H1 (cell line): Measurements from ENCODE around the gene TRIM73. TPM values are rescaled to one million over a fixed set of nuclear protein-coding genes. Genes with fewer than 3 reads are reported as not detected.
"Not testable (repeated sequence)": the region's sequence is repeated elsewhere in the genome, so short reads cannot be mapped to it uniquely, and the experiment has no call there.

Experiments used
- CTCF ChIA-PET: fragments of 300-600 bp; sonication (Branson Sonifier 250); formaldehyde crosslinking; loops from one replicate; lab custom pipeline; 2021; ENCODE audit not compliant: partially characterized antibody; lab: Charles Lee
- POLR2A ChIA-PET: fragments of 300-600 bp; sonication (Branson Sonifier 250); formaldehyde crosslinking; loops from one replicate; lab custom pipeline; 2021; ENCODE audit warnings: inconsistent platforms; ENCODE audit not compliant: partially characterized antibody; lab: Charles Lee
- DNase-seq, 2 experiments: peaks; one replicate each; pipeline versions ENCODE4 v3.0.0 to v3.0.0-alpha.2; 2010 to 2022; ENCODE audit warnings: low spot score in 2 of 2, low read depth in 1 of 2, mixed read lengths in 1 of 2
- FAIRE-seq: peaks from 2 replicates; lab custom pipeline; 2011; peaks lifted over from hg19 to GRCh38; lab: Jason Lieb, UNC
- H2AFZ ChIP-seq: 2 replicates; pipeline ENCODE4 v1.8.1; 2012; ENCODE audit warnings: low read length, inconsistent platforms
- H2AK5ac ChIP-seq: 2 replicates; pipeline ENCODE4 v1.6.1; 2013; ENCODE audit warnings: low read depth, low read length
- H2BK120ac ChIP-seq: replicated peaks from 2 replicates; pipeline ENCODE3; 2013; ENCODE audit warnings: low read depth, low read length, inconsistent platforms
- H2BK12ac ChIP-seq: 2 replicates; pipeline ENCODE4 v1.6.1; 2013; ENCODE audit warnings: low read depth, low read length
- H2BK15ac ChIP-seq: 2 replicates; pipeline ENCODE4 v1.6.1; 2013; ENCODE audit warnings: low read length
- H2BK20ac ChIP-seq: 2 replicates; pipeline ENCODE4 v1.6.1; 2013; ENCODE audit warnings: low read length
- H2BK5ac ChIP-seq: 2 replicates; pipeline ENCODE4 v1.6.1; 2013; ENCODE audit warnings: low read depth, low read length
- H3K14ac ChIP-seq: 2 replicates; pipeline ENCODE4 v1.6.1; 2013; ENCODE audit warnings: inconsistent platforms; ENCODE audit not compliant: insufficient read length
- H3K18ac ChIP-seq: 2 replicates; pipeline ENCODE4 v1.6.1; 2013; ENCODE audit warnings: low read length; ENCODE audit errors: extremely low read depth
- H3K23ac ChIP-seq: 2 replicates; pipeline ENCODE4 v1.6.1; 2013; ENCODE audit warnings: inconsistent platforms; ENCODE audit not compliant: insufficient read length
- H3K23me2 ChIP-seq: 2 replicates; pipeline ENCODE4 v1.6.1; 2013; ENCODE audit warnings: low read depth, low read length
- H3K27ac ChIP-seq: 2 replicates; pipeline ENCODE4 v1.6.1; 2011; ENCODE audit warnings: low read depth, low read length, inconsistent platforms
- H3K27me3 ChIP-seq, 4 experiments: replicated peaks in 1 of 4; 1 replicate in 1 of 4; 2 replicates in 3 of 4; pipeline versions ENCODE4 v1.6.1 to v1.8.1; 2011 to 2013; ENCODE audit warnings: low read length in 3 of 4, mild to moderate bottlenecking in 3 of 4, inconsistent platforms in 2 of 4, mixed read lengths in 2 of 4, moderate library complexity in 1 of 4; ENCODE audit not compliant: control insufficient read depth in 3 of 4, insufficient read depth in 3 of 4; ENCODE audit errors: extremely low read depth in 1 of 4
- H3K36me3 ChIP-seq, 4 experiments: 2 replicates each; pipeline versions ENCODE4 v1.6.1 to v1.8.1; 2011 to 2013; ENCODE audit warnings: mild to moderate bottlenecking in 4 of 4, low read length in 3 of 4, moderate library complexity in 2 of 4, control low read depth in 1 of 4, inconsistent platforms in 1 of 4; ENCODE audit not compliant: insufficient read depth in 4 of 4, control insufficient read depth in 2 of 4
- H3K4ac ChIP-seq: replicated peaks from 2 replicates; pipeline ENCODE3; 2013; ENCODE audit warnings: low read length, low read depth, mixed read lengths, inconsistent platforms; ENCODE audit not compliant: insufficient read length
- H3K4me1 ChIP-seq, 4 experiments: replicated peaks in 1 of 4; 1 replicate in 1 of 4; 2 replicates in 3 of 4; pipeline versions ENCODE4 v1.6.1 to v1.8.1; 2011 to 2013; ENCODE audit warnings: low read length in 3 of 4, inconsistent platforms in 2 of 4, mixed read lengths in 1 of 4; ENCODE audit not compliant: insufficient read depth in 4 of 4, control insufficient read depth in 3 of 4
- H3K4me2 ChIP-seq, 2 experiments: 2 replicates each; pipeline versions ENCODE4 v1.6.1 to v1.8.1; 2011 to 2013; ENCODE audit warnings: low read depth in 2 of 2, low read length in 2 of 2, control low read depth in 1 of 2, inconsistent platforms in 1 of 2, mild to moderate bottlenecking in 1 of 2; ENCODE audit not compliant: insufficient read depth in 1 of 2
- H3K4me3 ChIP-seq, 4 experiments: fragments of 200-600, 300-600 bp in 1 of 4; sonication (generic), shearing (Covaris generic), sonication (Bioruptor Twin) in 1 of 4; 2 replicates each; pipeline versions ENCODE4 v1.5.1 to v1.8.1; 2011 to 2016; ENCODE audit warnings: low read length in 4 of 4, low read depth in 3 of 4, control low read depth in 2 of 4, inconsistent platforms in 2 of 4, mild to moderate bottlenecking in 2 of 4, mixed read lengths in 1 of 4, moderate library complexity in 1 of 4; ENCODE audit not compliant: insufficient read depth in 2 of 4; ENCODE audit errors: extremely low read depth in 1 of 4
- H3K56ac ChIP-seq: replicated peaks from 2 replicates; pipeline ENCODE3; 2013; ENCODE audit warnings: low read depth, mild to moderate bottlenecking, mixed read lengths, low read length, inconsistent platforms; ENCODE audit not compliant: insufficient read length
- H3K79me1 ChIP-seq: 2 replicates; pipeline ENCODE4 v1.6.1; 2013; ENCODE audit warnings: low read depth, low read length, control low read depth
- H3K79me2 ChIP-seq, 2 experiments: 2 replicates each; pipeline versions ENCODE4 v1.6.1 to v1.8.1; 2012 to 2013; ENCODE audit warnings: low read length in 2 of 2, mild to moderate bottlenecking in 2 of 2, inconsistent platforms in 1 of 2; ENCODE audit not compliant: insufficient read depth in 2 of 2, control insufficient read depth in 1 of 2
- H3K9ac ChIP-seq, 4 experiments: replicated peaks in 1 of 4; 1 replicate in 1 of 4; 2 replicates in 3 of 4; pipeline versions ENCODE4 v1.6.1 to v1.8.1; 2011 to 2013; ENCODE audit warnings: low read depth in 3 of 4, low read length in 3 of 4, control low read depth in 2 of 4, mild to moderate bottlenecking in 2 of 4, moderate library complexity in 2 of 4, inconsistent platforms in 1 of 4; ENCODE audit errors: extremely low read depth in 1 of 4
- H3K9me3 ChIP-seq, 2 experiments: 2 replicates each; pipeline versions ENCODE4 v1.6.1 to v1.8.1; 2012 to 2013; ENCODE audit warnings: mild to moderate bottlenecking in 2 of 2, moderate library complexity in 2 of 2, control low read depth in 1 of 2, inconsistent platforms in 1 of 2, low read depth in 1 of 2, low read length in 1 of 2, mixed read lengths in 1 of 2; ENCODE audit not compliant: insufficient read depth in 2 of 2
- H4K20me1 ChIP-seq, 2 experiments: replicated peaks in 1 of 2; 2 replicates each; pipeline versions ENCODE3 to v1.8.1; 2011 to 2013; ENCODE audit warnings: inconsistent platforms in 2 of 2, low read length in 2 of 2, mild to moderate bottlenecking in 1 of 2; ENCODE audit not compliant: insufficient read depth in 2 of 2, control insufficient read depth in 1 of 2
- H4K5ac ChIP-seq: 2 replicates; pipeline ENCODE4 v1.6.1; 2013; ENCODE audit warnings: low read length, low read depth, mixed read lengths, inconsistent platforms; ENCODE audit not compliant: insufficient read length
- H4K8ac ChIP-seq: 2 replicates; pipeline ENCODE4 v1.8.0; 2013; ENCODE audit warnings: mild to moderate bottlenecking, moderate library complexity, low read length, inconsistent platforms; ENCODE audit not compliant: insufficient read depth; ENCODE audit errors: extremely low read depth
- H4K91ac ChIP-seq: replicated peaks from 2 replicates; pipeline ENCODE3; 2013; ENCODE audit warnings: low read length, mixed read lengths, inconsistent platforms; ENCODE audit not compliant: insufficient read length
- WGBS, 2 experiments: shearing (Covaris generic) in 1 of 2; methylation state at CpG; one replicate each; pipeline versions ENCODE4 v1.1.6 to v1.1.7; 2013 to 2015; ENCODE audit warnings: low lambda C conversion rate in 2 of 2, mixed read lengths in 2 of 2, inconsistent platforms in 1 of 2, low coverage in 1 of 2, missing lambda C conversion rate in 1 of 2; ENCODE audit not compliant: insufficient replicate concordance in 2 of 2, insufficient coverage in 1 of 2, insufficient read length in 1 of 2; ENCODE audit errors: extremely low coverage in 1 of 2, missing lambda C conversion rate in 1 of 2; 5-methylcytosine and 5-hydroxymethylcytosine counted together
- polyA plus RNA-seq, 7 experiments: library from polyadenylated mRNA; depleted of rRNA in 3 of 7; stranded (reverse) in 5 of 7; unstranded in 2 of 7; fragments of >200 nt in 5 of 7; fragments of 200-250 nt in 2 of 7; gene quantifications; 1 replicate in 5 of 7; 2 replicates in 1 of 7; 4 replicates in 1 of 7; pipeline versions ENCODE4 v1.2.1 to v1.2.3, GENCODE V29; 2011 to 2013; ENCODE audit warnings: missing spikeins in 2 of 7, mixed read lengths in 2 of 7
- total RNA-seq: library from RNA; stranded (reverse); fragmentation: NEBNext Ultra II Directional; extraction: Animal tissue kit (Norgen Biotek cat#: 25700); gene quantifications from 2 replicates; pipeline ENCODE4 v1.2.1, GENCODE V29; 2021

The TRIM73 gene
- total and polyA plus RNA-seq, 2 of the 8 experiments (the other 6 are each of a cell fraction or from before 2014, with no cell fraction given), result 0.73 to 1.0 TPM

- H3K79me1 ChIP-seq, H2AFZ ChIP-seq, H3K18ac ChIP-seq, H2BK20ac ChIP-seq, H3K23ac ChIP-seq, H3K23me2 ChIP-seq, H3K56ac ChIP-seq, H4K5ac ChIP-seq, H3K9me3 ChIP-seq, H3K4me2 ChIP-seq, H4K91ac ChIP-seq, H3K79me2 ChIP-seq, H2AK5ac ChIP-seq, H3K27me3 ChIP-seq, H4K8ac ChIP-seq, H2BK120ac ChIP-seq, H4K20me1 ChIP-seq, H2BK5ac ChIP-seq, H3K27ac ChIP-seq, POLR2A ChIA-PET, H3K4ac ChIP-seq, FAIRE-seq, H3K14ac ChIP-seq, H2BK12ac ChIP-seq, H3K36me3 ChIP-seq, CTCF ChIA-PET, H3K9ac ChIP-seq, H2BK15ac ChIP-seq, H3K4me1 ChIP-seq: not testable (repeated sequence)
- no CpG with 5 or more reads among the region's 29 CpGs for WGBS, 2 experiments
- peak in 1 of 2 experiments; percentile 40 for DNase-seq
- peak overlapping the region in 1 of 4 experiments; percentile 45; a peak in 1 of 8 replicates for H3K4me3 ChIP-seq
Observed at GRCh38 chr7:75359542-75359848, 35.9 kb upstream of the TRIM73 start.

DNA sequence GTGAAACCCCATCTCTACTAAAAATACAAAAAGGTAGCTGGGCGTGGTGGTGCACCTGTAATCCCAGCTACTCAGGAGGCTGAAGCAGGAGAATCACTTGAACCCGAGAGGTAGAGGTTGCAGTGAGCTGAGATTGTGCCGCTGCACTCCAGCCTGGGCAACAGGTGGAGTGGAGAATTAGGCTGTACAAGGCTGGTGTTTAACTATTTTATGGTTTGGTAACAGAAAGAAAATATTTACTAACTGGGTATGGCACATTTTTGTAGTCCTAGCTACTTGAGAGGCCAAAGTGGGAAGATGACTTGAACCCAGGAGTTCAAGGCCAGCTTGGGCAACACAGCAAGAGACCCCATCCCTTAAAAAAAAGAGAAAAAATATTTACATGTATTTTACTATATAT, 31.4 kb upstream of the TRIM73 start:
- H3K27me3 ChIP-seq, H3K23me2 ChIP-seq, H3K18ac ChIP-seq, H3K9me3 ChIP-seq, H2AK5ac ChIP-seq, H3K9ac ChIP-seq, H2BK20ac ChIP-seq, H2BK120ac ChIP-seq, H3K56ac ChIP-seq, H3K36me3 ChIP-seq, H3K79me1 ChIP-seq, POLR2A ChIA-PET, H4K20me1 ChIP-seq, H3K27ac ChIP-seq, H3K23ac ChIP-seq, H3K4me1 ChIP-seq, H2AFZ ChIP-seq, H2BK5ac ChIP-seq, DNase-seq, FAIRE-seq, H3K4me3 ChIP-seq, CTCF ChIA-PET, H2BK12ac ChIP-seq, H3K4ac ChIP-seq, H4K5ac ChIP-seq, H4K91ac ChIP-seq, H4K8ac ChIP-seq, H3K79me2 ChIP-seq, H2BK15ac ChIP-seq, H3K14ac ChIP-seq, H3K4me2 ChIP-seq: not testable (repeated sequence)
- no CpG with 5 or more reads among the region's 3 CpGs for WGBS, 2 experiments
